Left renal cortex interstitium (tissue), 4 donors: ENCODE data around the gene FYN. TPM values are rescaled to one million over a fixed set of nuclear protein-coding genes. Genes with fewer than 3 reads are reported as not detected.
"Not testable (repeated sequence)": the region's sequence is repeated elsewhere in the genome, so short reads cannot be mapped to it uniquely, and the experiment has no call there.

Experiments used
- DNase-seq, 4 donors: peaks; one replicate each; pipeline ENCODE4 v3.0.0-alpha.2; 2013; ENCODE audit warnings: low read depth in 4 of 4, low spot score in 2 of 4, missing footprints in 1 of 4
- polyA plus RNA-seq, 4 donors: library from polyadenylated mRNA; unstranded; fragments of 120-200 nt; gene quantifications; one replicate each; pipeline ENCODE4 v1.2.1, GENCODE V29; 2013; ENCODE audit not compliant: insufficient read length in 4 of 4

FYN gene
- polyA plus RNA-seq, 4 donors = 150 to 173 (median 158) TPM

DNA sequence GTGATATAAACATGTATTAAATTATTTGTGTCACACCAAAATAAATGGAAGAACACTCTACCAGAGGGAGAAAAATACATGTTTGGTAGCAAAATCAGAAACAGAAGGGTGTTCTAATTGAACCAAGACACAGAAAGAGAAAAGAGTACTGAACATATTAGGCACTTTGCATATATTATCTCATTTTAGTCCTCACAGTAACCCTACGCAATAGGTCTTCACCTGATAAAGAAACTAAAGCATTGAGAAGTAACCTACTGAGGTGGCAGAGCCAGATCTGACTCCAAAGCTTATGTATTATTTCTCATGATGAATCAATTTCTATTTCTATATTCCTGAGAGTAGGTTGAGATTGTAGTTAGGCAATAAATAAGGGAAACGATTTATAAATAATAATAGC is 77.7 kb downstream of the FYN start:
- DNase-seq = no peak

DNA sequence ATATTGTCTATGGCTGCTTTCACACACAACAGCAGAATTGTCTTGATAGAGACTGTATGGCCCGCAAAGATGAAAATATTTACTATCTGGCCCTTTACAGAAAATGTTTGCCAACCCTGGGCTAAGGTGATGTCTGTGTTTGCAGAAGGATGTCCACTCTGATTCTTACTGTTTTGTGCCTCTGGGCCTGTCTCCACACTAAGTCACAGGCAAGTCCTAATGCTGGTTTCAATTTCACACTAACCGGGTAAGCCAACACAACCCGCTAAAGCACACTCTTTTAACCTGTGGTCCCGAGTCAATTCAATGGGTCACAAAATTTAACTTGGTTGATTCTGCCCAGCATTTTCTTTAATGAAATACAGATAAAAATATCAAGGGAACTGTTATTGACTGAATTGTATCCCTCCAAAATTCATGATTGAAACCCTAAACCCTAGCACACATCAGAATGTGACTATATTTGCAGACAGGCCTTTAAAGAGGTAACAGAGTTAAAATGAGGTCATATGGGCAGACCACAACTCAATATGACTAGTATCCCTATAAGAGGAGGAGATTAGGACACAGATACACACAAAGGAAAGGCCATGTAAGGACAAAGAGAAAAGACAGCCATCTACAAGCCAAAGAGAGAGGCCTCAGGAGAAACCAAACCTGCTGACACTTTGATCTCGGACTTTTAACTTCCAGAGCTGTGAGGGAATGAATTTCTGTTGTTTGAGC is 78.4 kb downstream of the FYN start:
- DNase-seq = no peak

DNA sequence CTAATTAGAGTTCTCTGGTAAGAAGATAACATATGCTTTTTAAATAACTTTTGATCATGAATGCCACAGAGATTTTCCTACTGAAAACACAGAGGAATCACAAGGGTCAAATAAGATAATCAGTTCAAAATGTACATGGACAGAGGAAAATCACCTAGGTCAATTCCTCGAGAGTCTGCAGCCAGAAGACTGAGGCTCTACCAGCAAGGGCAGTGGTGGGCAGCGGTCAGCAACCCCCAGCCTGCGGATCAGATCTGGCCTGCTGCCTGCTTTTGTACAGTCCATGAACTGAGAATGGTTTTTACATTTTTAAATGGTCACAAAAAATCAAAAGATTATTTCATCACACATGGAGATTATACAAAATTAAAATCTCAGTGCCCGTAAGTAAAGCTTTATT is 79.0 kb downstream of the FYN start:
- no peak for DNase-seq

GRCh38 chr6:111793711-111794111 is 79.5 kb downstream of the FYN start:
- DNase-seq = no peak

- DNase-seq = no peak
Observed at GRCh38 chr6:111792914-111793700, 80.1 kb downstream of the FYN start.

- no peak for DNase-seq
Observed at GRCh38 chr6:111792241-111792640, 81.0 kb downstream of the FYN start.

GRCh38 chr6:111791415-111791814 is 81.8 kb downstream of the FYN start:
- DNase-seq = no peak

- DNase-seq = no peak
Observed at GRCh38 chr6:111789598-111789997, 83.7 kb downstream of the FYN start.

DNA sequence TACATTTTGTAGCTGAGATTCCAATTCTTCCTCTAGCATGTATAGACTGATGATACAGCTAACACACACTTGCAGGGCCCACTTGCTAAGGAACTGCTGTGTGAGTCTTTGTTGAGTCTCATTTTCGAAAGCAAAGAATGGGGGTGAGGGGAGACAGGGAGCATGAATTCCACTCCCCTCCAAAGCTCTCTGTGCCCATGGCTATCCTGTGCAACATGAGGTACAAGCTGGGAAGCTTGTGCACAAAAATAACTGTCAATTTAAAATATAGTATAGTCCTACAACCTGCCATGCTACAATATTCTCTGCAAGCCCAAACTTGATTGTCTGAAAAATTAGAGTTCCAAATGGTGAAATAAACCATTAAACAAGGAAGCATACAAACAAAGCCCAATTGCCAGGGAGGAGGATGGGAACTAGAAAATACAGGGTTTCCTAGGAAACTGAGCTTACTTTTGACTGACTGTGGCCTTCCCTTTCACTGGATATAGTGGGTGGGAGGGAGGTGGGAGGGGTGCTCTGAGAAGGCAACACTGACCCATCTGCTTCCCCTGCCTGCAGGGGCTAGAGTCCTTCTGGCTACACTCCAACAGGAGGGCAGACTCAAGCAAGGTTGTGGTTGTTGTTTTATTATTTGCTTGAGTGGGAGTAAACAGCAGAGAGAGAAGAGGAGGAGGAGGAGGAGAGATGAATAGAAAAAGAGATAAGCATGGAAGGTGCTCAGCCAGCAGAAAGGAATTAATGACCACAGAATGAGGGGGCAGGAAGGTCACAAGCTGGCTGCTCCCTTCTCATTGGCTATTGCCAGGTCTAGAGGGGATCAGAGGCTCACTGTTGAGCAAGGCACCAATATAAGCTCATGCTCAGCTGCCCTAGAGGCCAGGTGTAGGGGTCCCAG is 84.6 kb downstream of the FYN start:
- DNase-seq = peak in 1 of 4 donors; percentile 63

- not testable (repeated sequence) for DNase-seq
Observed at GRCh38 chr6:111786151-111786550, 87.1 kb downstream of the FYN start.

GRCh38 chr6:111784433-111784832 is 88.8 kb downstream of the FYN start:
- no peak for DNase-seq

DNA sequence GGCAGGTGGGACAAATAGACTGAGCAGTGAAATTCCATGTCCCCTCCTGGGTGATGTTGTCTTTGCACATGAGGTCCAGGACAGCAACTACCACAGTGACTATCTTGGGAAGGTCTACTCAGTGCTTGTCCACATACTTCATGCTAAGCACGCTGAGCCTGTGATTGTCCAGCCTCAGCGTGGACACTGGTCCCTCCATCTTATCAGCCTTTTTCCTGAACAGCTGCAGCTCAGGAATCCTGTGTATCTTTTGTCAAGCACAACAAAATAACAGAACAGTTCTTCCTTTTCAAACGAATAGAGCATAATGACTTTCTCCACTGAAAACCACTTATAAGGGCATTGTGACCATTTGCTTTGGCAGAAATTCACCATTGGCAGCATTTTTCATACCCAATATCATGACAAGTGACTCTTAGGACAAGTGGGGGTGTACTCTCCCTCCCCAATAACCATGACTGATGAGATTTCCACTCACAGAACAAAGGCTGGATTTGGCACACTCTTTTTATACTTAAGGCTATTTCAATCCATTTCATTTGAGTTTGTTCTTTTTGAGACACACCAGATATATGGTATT is 90.3 kb downstream of the FYN start:
- DNase-seq = no peak

DNA sequence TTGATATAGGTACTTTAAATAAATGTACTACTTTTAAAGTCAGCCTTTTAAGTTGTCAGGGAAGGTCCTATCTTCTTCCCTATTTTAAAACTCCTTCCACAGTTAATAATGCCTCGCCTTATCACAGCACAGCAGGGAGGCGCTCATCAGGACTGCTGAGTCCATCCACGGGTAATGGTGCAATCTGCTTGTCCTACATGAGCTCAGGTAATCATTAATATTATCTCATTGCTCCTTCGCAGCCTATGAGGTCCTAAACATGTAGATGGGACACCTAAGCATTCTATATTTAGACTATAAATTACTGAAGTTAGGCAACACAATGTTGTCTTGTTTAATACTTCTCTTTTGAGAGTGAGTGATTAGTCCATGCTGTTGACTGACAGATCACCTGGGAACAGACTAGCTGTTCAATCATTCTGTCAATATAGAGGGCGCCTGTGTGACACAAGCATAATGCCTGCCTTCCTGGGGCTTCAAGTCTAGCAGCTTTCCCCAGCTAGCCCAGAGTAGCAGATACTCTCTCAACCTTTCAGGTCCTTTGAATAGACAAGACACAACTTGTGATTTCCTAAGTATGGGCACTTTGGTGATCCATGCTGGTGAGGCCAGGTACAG is 91.0 kb downstream of the FYN start:
- no peak for DNase-seq

GRCh38 chr6:111781041-111781708 is 92.1 kb downstream of the FYN start:
- DNase-seq = no peak

DNA sequence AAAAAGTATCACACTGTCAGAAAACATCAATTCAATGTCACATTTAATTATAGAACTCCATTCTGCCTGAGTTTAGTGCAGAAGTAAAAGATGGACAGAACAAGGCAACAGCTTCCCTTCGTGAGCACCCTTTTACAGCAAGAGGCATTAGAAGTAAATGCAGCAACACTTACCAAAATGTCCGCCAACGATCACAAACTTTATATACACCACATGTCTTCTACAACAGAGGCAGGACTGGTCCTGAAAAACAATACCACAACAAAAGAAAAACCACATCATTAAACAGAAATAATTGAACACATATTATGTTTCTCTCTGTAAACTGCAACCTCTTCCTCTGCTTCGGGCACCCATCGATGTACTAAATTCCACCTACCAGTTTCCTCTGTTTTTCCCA is 92.9 kb downstream of the FYN start:
- DNase-seq = no peak

GRCh38 chr6:111779660-111780059 is 93.6 kb downstream of the FYN start:
- DNase-seq = no peak

GRCh38 chr6:111779031-111779430 is 94.2 kb downstream of the FYN start:
- no peak for DNase-seq

GRCh38 chr6:111777357-111777756 is 95.9 kb downstream of the FYN start:
- DNase-seq = no peak
